GM18951 (cell line): ENCODE data around the gene RHPN2.

Experiments
- POLR2A ChIP-seq: IDR thresholded peaks from 4 replicates; pipeline ENCODE4 v1.6.1; 2011; ENCODE audit warnings: mild to moderate bottlenecking; ENCODE audit not compliant: insufficient read length, insufficient read depth; ENCODE audit errors: extremely low read depth
- in situ Hi-C: fragments of 300-500 bp; cut with MboI; formaldehyde crosslinking; loops from one replicate; pipeline ENCODE4 v1.12.0; 2022; ENCODE audit warnings: low sequenced_read_pairs, mixed read lengths, inconsistent platforms; ENCODE audit not compliant: unreplicated experiment

Gene RHPN2

DNA sequence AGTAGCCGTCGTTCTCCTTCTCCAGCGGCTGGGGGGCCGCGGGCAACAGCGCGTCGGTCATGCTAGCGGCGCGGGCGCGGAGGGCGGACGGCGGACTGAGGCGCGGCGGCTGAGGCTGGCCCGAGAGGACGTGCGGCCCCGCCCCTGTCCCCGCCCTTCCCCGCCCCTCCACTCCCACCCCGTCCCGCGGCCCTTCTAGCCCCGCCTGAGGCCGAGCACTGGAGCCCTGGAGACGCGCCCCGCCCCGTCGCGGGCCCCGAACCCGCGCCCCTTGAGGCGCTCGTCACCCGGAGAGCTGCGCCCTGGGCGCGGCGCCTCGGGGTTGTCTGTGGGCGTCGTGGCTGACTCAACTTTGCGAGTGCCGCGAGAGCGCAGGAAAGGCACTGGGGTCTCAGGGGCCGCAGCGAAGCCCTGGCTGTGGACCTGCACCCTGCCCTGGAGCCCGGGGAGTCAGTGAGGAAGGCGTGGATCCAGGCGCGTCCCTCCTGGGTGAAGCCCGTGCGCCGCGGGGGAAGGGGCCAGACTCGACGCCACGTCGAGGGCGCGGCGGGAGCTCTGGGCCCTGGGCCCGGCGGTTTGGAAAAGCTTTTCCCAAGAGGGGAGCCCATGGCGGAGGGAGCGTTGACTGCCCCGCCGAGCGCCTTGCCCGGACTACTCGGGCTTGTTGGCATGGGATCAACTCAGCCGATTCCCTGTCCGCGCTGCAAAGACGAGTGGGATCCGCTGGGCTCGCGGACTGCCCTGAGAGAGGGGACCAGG is at the start of gene RHPN2:
Gene RHPN2 (minus strand): TSS at position 97 of the 759 bp plus-strand sequence. CDS start 36 bp downstream, at position 61.
- peak; percentile 49 for TF ChIP-seq POLR2A
- in situ Hi-C loops: no loop called here

DNA sequence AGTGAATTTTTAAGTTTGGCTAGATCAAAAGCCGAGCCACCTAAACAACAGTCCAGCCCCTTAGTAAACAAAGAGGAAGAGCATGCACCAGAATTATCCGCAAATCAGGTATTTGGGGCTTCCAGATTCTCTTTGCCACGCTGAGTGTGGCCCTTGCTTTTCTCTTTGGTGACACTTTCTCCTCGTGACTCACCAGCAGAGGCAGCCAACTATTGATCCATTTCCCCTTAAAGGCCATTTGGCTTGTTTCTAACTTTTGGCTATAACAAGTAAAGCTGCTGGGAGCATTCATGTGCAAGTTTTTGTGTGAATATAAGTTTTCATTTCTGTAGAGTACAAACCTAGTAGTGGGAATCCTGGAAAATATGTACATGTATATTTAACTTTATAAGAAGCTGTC is 49.6 kb upstream of the RHPN2 start:
- TF ChIP-seq POLR2A: no peak
- in situ Hi-C loops: loop anchor here (10.0 kb wide), 1 partner anchor 140 kb away; the partner anchor contains the start of genes CEP89 and FAAP24

DNA sequence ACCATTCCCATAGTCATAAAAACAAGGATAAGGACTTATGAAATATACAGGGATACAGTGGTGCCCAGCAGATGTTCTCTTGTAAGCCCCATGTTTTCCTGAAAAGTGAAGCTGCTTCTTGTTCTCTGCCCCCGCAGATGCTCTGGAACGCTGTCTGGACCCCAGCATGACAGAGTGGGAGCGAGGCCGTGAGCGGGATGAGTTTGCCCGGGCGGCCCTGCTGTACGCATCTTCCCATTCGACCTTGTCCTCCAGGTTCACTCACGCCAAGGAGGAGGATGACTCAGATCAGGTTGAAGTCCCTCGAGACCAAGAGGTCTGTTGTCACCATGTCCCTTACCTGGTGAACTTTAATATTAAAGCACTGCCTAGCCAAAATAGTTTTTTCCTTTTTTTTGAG is 46.9 kb upstream of the RHPN2 start:
- in situ Hi-C loops: loop anchor here (10.0 kb wide), 1 partner anchor 137 kb away; the partner anchor contains the start of genes CEP89 and FAAP24

DNA sequence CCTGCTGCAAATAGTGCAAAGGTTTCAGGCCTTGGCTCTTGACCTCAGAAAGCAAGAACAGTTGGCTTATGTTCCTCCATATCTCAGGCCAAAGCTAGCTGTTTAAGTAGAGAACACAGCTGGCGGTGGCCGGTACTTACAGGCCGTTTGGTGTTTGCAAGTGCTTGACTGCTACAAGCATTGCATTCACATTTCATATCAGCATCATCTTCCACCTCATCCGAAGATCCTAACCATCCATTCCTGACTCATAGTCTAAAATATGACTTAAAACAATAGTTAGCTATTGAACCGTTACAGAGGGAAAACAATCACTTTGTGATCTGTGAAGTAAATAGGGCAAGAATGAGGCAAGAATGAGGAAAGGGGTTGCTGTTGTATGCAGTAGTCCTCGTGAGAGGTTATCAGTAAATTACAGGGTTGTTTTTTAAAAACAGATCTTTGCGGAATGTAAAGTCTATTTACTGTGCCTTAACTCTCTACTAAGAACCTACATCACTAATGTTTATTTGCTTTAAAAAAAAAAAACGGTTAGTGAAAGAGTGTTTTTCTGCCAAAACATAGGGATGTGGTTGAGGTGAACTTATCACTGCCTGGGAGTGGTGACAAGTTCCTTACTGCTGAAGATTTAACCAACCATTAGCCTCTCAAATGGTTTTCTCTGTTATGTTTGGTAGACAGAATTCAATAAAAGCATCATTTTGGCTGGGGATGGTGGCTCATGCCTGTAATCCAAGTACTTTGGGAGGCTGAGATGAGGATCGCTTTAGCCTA is 45.6 kb upstream of the RHPN2 start:
- TF ChIP-seq POLR2A: no peak
- in situ Hi-C loops: loop anchor here (10.0 kb wide), 1 partner anchor 136 kb away; the partner anchor contains the start of genes CEP89 and FAAP24

More for the DNA sequence above, 46.9 kb upstream of the RHPN2 start:
- TF ChIP-seq POLR2A: no peak

DNA sequence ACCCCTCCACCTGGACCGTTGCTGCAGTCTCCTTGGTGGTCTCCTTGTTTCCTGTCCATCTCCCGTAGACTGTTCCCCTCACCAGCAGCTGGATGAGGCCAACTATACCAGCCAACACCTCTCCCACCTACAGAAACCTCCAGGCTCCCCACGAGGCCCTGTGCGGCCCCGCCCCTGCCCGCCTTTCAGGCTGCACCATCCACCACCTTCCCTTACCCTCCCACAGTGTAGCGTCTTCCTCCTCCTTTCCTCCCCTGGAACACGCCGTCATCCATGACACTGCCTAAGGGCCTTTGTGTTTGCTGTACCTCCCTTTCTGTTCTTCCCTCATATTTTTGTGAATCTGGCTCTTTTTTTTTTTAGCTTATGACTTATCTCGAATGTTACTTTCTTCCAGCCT is 43.5 kb upstream of the RHPN2 start:
- in situ Hi-C loops: no loop called here
- TF ChIP-seq POLR2A: no peak

DNA sequence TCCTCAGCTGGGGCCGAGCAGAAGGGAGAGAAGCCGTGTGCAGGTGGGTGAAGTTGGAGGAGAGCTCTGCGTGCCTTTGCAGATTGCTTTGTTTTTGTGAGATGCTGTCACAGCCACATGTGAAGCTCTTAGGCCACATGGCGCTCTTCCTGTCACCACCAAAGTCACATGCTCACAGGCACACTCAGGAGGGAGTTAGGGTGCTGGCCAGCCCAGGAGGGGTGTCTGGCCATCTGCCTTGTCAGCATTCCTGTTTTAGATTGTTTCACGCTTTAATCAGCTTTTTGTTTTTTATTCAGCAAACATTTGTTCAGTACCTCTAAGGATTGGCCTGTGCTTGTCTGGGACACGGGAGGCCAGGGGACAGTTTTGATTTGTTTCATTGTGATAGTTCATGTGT is 38.2 kb upstream of the RHPN2 start:
- TF ChIP-seq POLR2A: no peak
- in situ Hi-C loops: no loop called here

DNA sequence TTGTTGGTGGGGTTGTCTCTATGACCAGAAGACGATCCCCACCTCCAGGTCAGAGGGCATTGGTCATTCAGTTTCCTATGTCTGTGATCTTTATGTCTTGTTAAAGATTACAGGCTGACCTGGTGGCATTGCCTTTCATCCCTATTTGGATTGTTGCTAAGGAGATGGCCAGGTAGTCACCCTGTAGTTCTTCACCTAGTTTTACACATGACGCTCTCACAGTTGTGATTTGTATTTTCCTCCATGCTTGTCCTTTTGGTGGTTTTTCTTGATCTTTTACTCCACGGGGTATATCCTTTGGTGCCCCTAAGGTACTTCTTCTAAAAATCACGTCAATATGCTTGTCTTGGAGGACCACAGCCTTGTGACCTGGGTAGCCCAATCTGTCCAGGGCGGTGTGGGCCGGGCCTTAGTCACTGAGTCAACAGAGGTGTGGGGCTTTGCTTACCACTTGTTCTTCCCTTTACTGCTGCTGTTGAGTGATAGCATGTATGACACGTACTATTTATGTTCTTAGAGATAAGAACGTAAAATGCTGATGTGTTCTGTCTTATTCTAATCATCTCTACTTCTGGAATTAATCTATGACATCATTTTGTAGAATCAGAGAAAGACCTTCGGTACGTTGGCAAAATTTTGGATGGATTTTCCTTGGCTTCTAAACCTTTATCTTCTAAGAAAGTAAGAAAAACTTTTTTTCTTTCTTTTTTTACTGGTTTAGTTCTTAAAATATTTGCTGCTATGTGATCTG is 36.4 kb upstream of the RHPN2 start:
- in situ Hi-C loops: no loop called here
- TF ChIP-seq POLR2A: no peak

DNA sequence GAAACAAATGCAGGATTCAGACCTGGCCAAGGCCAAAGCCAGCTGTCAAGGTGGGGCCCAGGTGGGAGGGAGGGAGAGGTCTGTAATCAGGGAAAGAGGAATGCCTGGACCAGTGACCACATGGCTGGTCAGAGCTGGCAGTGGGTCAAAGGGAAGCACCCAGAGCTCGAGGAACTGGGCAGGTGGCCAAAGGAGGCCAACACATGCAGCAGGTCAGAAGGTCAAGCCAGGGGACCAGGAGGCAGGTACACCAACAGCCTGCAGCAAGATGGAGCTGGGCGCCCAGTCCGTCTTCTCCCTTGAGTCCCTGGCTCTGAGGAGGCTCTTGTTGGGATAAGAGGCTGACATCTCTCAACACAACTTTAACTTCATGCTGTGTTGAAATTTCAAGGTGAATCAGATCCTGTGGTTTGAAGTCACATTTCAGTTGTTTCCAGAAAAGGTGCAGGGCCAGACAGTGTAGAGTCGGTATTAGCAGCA is 33.4 kb upstream of the RHPN2 start:
- in situ Hi-C loops: no loop called here
- no peak for TF ChIP-seq POLR2A

DNA sequence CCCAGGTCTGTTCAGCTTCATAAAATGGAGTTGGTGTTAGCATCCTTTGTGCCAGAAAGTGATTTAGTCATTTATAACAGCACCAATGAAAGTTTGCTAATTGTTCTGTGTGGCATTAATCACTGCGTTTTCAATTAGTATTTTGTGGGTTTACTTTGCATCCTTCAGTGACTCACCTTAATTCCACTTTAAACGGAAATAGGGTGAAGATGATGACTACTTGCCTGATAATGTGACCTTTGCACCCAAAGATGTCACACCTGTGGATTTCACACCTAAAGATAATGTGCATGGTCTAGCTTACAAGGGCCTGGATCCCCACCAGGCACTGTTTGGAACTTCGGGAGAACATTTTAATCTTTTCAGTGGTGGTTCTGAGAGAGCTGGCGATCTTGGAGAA is 31.3 kb upstream of the RHPN2 start:
- in situ Hi-C loops: no loop called here
- no peak for TF ChIP-seq POLR2A

DNA sequence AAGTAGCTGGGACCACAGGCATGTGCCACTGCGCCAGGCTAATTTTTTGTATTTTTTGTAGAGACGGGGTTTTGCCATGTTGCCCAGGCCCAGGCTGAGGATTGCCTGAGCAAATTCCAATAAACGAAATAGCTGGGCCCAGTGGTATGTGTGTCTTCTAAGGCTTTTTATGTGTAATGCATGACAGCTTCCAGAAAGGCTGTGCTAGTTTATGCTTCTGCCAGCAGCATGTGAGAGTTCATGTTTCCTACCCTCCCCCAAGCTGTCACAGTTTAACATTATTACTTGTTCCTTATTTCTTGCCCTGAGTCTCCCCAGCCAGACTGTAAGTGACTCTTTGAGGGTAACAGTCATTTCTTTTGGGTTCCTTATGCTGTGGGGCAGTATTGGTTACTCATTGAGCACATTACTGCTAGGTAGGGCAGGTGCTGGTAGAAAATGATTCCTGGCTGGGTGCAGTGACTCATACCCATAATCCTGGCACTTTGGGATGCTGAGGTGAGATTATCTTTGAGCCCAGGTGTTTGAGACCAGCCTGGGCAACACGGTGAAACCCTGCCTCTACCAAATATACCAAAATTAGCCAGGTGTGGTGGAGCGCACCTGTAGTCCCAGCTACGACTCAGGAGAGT is 29.9 kb upstream of the RHPN2 start:
- in situ Hi-C loops: no loop called here

DNA sequence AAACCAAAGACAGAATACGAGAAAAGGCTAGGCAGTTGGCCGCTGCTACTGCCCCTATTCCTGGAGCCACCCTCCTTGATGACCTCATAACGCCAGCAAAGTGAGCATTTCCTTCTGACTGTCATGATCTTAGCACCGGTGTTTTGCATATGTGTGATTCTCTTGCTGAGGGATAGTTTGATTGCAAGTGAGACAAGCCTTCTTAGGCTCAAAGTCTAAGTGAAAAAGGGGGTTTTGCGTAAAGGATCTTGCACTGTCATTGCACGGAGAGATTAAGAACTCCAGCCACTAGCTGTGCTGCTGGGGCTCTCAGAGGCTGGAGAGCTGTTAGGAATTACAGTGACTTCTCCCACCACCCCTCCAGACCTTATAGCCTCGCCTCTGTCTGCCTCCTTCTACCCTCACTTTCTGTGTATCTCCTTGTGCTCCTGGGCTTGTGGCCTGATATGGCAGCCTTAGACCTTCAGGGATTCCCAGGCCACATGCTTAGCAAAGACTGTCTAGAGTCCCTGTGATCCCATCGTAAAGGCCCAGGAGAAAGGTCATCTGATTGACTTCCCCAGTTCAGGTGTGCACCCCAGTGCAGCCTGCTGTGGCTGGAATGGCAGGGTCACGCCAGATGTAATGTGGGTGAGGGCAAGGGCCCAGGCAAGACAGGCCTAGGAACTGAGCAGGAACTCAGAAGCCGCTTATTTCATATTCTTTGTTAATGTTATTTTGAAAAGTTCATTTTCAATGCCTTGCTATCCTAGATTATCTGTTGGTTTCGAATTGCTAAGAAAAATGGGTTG is 28.9 kb upstream of the RHPN2 start:
- TF ChIP-seq POLR2A: no peak
- in situ Hi-C loops: no loop called here

More for the DNA sequence above, 29.9 kb upstream of the RHPN2 start:
- TF ChIP-seq POLR2A: no peak

DNA sequence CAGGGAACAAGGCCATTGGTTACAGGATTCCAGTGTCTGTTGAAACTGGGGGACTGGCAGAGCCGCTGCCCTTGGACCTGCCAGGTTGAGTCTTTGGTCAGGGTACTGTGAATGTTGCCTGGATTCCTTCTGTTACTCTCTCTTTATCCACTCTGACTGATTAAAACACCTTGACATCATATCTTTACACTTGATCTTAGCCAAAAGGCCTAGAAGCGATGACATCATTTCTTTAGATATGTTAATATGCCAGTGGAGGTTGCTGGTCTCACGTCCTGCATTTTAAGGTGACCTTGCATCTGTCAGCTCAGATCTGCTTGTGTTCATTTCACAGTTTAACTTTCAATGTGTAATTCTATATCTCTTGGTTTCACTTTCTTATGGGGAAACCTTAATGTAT is 25.5 kb upstream of the RHPN2 start:
- no peak for TF ChIP-seq POLR2A
- in situ Hi-C loops: no loop called here
